WTC11 (cell line): ENCODE measurements around the gene PTH1R. TPM values are rescaled to one million over a fixed set of nuclear protein-coding genes. Genes with fewer than 3 reads are reported as not detected.

Experiments
- ATAC-seq: fragments of 200-7000 bp; cut with Tn5 transposase; 2 replicates; pipeline ENCODE4 v1.10.0; 2021; ENCODE audit warnings: mild to moderate bottlenecking, moderate library complexity
- CTCF ChIA-PET: fragments of 300-600 bp; sonication (Branson Sonifier 250); formaldehyde crosslinking; loops from one replicate; lab custom pipeline; 2021; ENCODE audit warnings: antibody characterized with exemption; lab: Charles Lee
- POLR2A ChIA-PET: fragments of 350-600 bp; sonication (Branson Sonifier 250); formaldehyde crosslinking; loops from one replicate; lab custom pipeline; 2021; ENCODE audit warnings: antibody characterized with exemption; lab: Charles Lee
- DNase-seq: peaks from one replicate; pipeline ENCODE4 v3.0.0; 2021; ENCODE audit warnings: low spot score
- H3K27ac Mint-ChIP-seq: 2 replicates; pipeline ENCODE4 v1.8.0; 2021; ENCODE audit warnings: mixed read lengths
- H3K27me3 Mint-ChIP-seq: 2 replicates; pipeline ENCODE4 v1.8.0; 2021; ENCODE audit warnings: low read depth, mild to moderate bottlenecking, moderate library complexity, mixed read lengths
- H3K36me3 Mint-ChIP-seq: 2 replicates; pipeline ENCODE4 v1.8.0; 2021; ENCODE audit warnings: mixed read lengths
- H3K4me1 Mint-ChIP-seq: 2 replicates; pipeline ENCODE4 v1.8.0; 2022; ENCODE audit warnings: mixed read lengths
- H3K4me3 Mint-ChIP-seq: 2 replicates; pipeline ENCODE4 v1.8.0; 2021; ENCODE audit warnings: mild to moderate bottlenecking, moderate library complexity, mixed read lengths
- H3K9me3 Mint-ChIP-seq: 2 replicates; pipeline ENCODE4 v1.8.0; 2021; ENCODE audit warnings: mixed read lengths
- AR ChIP-seq: fragments of 250-450 bp; sonication (Bioruptor Pico); IDR thresholded peaks from 2 replicates; pipeline ENCODE4 v1.9.0; 2021; ENCODE audit warnings: mild to moderate bottlenecking
- CREB1 ChIP-seq: sonication (generic); formaldehyde crosslinking; IDR thresholded peaks from 2 replicates; pipeline ENCODE4 v1.8.0; 2023; ENCODE audit warnings: mild to moderate bottlenecking, missing genetic modification reagents
- CREM ChIP-seq: sonication (generic); formaldehyde crosslinking; IDR thresholded peaks from 2 replicates; pipeline ENCODE4 v1.8.1; 2022; ENCODE audit warnings: mild to moderate bottlenecking, missing genetic modification reagents, moderate library complexity
- E2F5 ChIP-seq: sonication (generic); formaldehyde crosslinking; IDR thresholded peaks from 2 replicates; pipeline ENCODE4 v1.8.1; 2022; ENCODE audit warnings: mild to moderate bottlenecking, moderate library complexity, missing genetic modification reagents
- GABPB1 ChIP-seq: sonication (generic); formaldehyde crosslinking; IDR thresholded peaks from 2 replicates; pipeline ENCODE4 v1.8.1; 2023; ENCODE audit warnings: mild to moderate bottlenecking, missing genetic modification reagents
- GRHL2 ChIP-seq: fragments of 250-450 bp; sonication (Bioruptor Pico); IDR thresholded peaks from 2 replicates; pipeline ENCODE4 v1.8.0; 2022; ENCODE audit warnings: mild to moderate bottlenecking, moderate library complexity; ENCODE audit not compliant: insufficient replicate concordance, severe bottlenecking
- GTF2I ChIP-seq: fragments of 250-450 bp; sonication (Bioruptor Pico); conservative IDR thresholded peaks from 2 replicates; pipeline ENCODE4 v1.4.0; 2021; ENCODE audit warnings: mild to moderate bottlenecking
- NR1H2 ChIP-seq: sonication (generic); formaldehyde crosslinking; IDR thresholded peaks from 2 replicates; pipeline ENCODE4 v1.9.0; 2021; ENCODE audit warnings: mild to moderate bottlenecking, moderate library complexity, missing genetic modification reagents
- SOX15 ChIP-seq: fragments of 250-450 bp; sonication (Bioruptor Pico); IDR thresholded peaks from 2 replicates; pipeline ENCODE4 v1.9.0; 2021; ENCODE audit warnings: mild to moderate bottlenecking
- TCF7 ChIP-seq: sonication (generic); formaldehyde crosslinking; IDR thresholded peaks from 2 replicates; pipeline ENCODE4 v1.8.0; 2022; ENCODE audit warnings: mild to moderate bottlenecking, low read depth, missing genetic modification reagents, moderate library complexity
- TP53 ChIP-seq: sonication (generic); formaldehyde crosslinking; IDR thresholded peaks from 2 replicates; pipeline ENCODE4 v1.8.1; 2023; ENCODE audit warnings: mild to moderate bottlenecking, missing genetic modification reagents
- ZBTB21 ChIP-seq: sonication (generic); formaldehyde crosslinking; IDR thresholded peaks from 2 replicates; pipeline ENCODE4 v1.8.1; 2023; ENCODE audit warnings: mild to moderate bottlenecking, missing genetic modification reagents, borderline replicate concordance
- ZNF317 ChIP-seq: sonication (generic); formaldehyde crosslinking; IDR thresholded peaks from 2 replicates; pipeline ENCODE4 v1.8.1; 2023; ENCODE audit warnings: low read depth, mild to moderate bottlenecking, moderate library complexity, missing genetic modification reagents, borderline replicate concordance
- ZNF532 ChIP-seq: fragments of 250-450 bp; sonication (Bioruptor Pico); IDR thresholded peaks from 2 replicates; pipeline ENCODE4 v1.9.0; 2021; ENCODE audit warnings: mild to moderate bottlenecking, borderline replicate concordance
- ZSCAN18 ChIP-seq: fragments of 250-450 bp; sonication (Bioruptor Pico); IDR thresholded peaks from 2 replicates; pipeline ENCODE4 v2.1.2; 2022; ENCODE audit warnings: mild to moderate bottlenecking, moderate library complexity
- total RNA-seq: library from RNA; stranded (reverse); gene quantifications from 3 replicates; pipeline ENCODE4 v1.2.3, GENCODE V29; 2021
- TF ChIP-seq, protein P1 (sequence below): sonication (generic); formaldehyde crosslinking; IDR thresholded peaks from 2 replicates; pipeline ENCODE4 v1.8.0; 2023; ENCODE audit warnings: mild to moderate bottlenecking, missing genetic modification reagents
- TF ChIP-seq, protein P2 (sequence below): fragments of 250-450 bp; sonication (Bioruptor Pico); IDR thresholded peaks from 2 replicates; pipeline ENCODE4 v1.9.0; 2021; ENCODE audit warnings: moderate library complexity, mild to moderate bottlenecking, inconsistent platforms, borderline replicate concordance
- TF ChIP-seq, protein P3 (sequence below): sonication (generic); formaldehyde crosslinking; conservative IDR thresholded peaks from 2 replicates; pipeline ENCODE4 v1.8.1; 2023; ENCODE audit warnings: mild to moderate bottlenecking, low read depth, missing genetic modification reagents, moderate library complexity
- TF ChIP-seq, protein P4 (sequence below): fragments of 250-450 bp; sonication (Bioruptor Pico); IDR thresholded peaks from 2 replicates; pipeline ENCODE4 v1.8.0; 2021; ENCODE audit warnings: mild to moderate bottlenecking

Gene PTH1R
- total RNA-seq, 1 experiment from 2014 or later: 12.0 TPM

DNA sequence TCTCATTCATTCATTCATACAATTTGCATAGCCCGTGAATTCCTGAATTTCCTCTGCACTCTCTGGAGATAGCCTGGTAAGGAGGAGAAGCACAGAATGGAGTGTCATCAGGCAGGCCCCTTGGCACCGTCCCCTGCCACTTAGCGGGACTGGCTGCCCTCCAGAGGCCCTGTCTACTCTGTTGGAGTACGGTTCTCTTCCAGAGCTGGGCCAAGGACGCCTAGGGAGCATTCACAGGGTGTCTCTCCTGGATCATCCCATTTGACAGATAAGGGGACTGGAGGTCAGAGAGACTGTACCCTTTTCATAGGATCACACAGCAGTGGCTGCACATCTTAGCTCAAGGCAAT lies 48.0 kb downstream of the PTH1R start (continued):
- no peak for TF ChIP-seq ZNF532 (CRISPR knock-in tag)
- TF ChIP-seq ZNF317 (CRISPR knock-in tag): no peak
- no peak for TF ChIP-seq GRHL2

DNA sequence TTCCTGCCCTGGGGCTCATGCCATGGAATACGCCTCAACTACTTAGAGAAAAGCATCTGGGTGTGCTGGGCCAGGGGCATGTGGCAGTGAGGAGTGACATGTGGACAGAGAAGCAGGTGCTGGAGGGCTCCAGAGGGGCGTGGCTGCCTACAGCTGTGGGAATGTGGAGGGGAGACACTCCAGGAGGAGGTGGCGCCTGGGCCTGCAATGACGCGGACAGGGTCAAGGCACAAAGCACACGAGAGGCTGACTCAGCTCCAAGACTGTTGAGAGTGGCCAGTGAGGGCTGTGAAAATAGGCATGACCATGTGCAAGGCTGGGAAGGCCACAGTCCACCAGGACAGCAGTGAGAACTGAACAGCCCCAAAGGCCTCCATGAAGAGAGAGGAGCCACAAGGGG lies 48.5 kb downstream of the PTH1R start:
- Mint-ChIP-seq H3K4me3 (no peak overlapping the region), H3K9me3 (no peaks in the 10 kb centered on the region), H3K4me1 (0 out of 2 replicates have a peak, but pooled peaks cover 4% of the 10 kb centered on the region), H3K27ac (no peak overlapping the region), H3K36me3 (peaks cover 34% of the 10 kb centered on the region), H3K27me3 (no peaks in the 10 kb centered on the region)
- ATAC-seq (no peak), DNase-seq (no peak)
- POLR2A ChIA-PET: no interaction called here
- CTCF ChIA-PET: interaction anchor here (1.3 kb wide), 1 partner anchor 9 kb away, joined by 3 read pairs; no protein-coding TSS in a partner anchor
- TF ChIP-seq GRHL2: no peak
- TF ChIP-seq, protein P1, sequence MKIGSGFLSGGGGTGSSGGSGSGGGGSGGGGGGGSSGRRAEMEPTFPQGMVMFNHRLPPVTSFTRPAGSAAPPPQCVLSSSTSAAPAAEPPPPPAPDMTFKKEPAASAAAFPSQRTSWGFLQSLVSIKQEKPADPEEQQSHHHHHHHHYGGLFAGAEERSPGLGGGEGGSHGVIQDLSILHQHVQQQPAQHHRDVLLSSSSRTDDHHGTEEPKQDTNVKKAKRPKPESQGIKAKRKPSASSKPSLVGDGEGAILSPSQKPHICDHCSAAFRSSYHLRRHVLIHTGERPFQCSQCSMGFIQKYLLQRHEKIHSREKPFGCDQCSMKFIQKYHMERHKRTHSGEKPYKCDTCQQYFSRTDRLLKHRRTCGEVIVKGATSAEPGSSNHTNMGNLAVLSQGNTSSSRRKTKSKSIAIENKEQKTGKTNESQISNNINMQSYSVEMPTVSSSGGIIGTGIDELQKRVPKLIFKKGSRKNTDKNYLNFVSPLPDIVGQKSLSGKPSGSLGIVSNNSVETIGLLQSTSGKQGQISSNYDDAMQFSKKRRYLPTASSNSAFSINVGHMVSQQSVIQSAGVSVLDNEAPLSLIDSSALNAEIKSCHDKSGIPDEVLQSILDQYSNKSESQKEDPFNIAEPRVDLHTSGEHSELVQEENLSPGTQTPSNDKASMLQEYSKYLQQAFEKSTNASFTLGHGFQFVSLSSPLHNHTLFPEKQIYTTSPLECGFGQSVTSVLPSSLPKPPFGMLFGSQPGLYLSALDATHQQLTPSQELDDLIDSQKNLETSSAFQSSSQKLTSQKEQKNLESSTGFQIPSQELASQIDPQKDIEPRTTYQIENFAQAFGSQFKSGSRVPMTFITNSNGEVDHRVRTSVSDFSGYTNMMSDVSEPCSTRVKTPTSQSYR (CRISPR knock-in tag): no peak
- TF ChIP-seq E2F5 (CRISPR knock-in tag): no peak
- TF ChIP-seq ZBTB21 (CRISPR knock-in tag): no peak
- TF ChIP-seq SOX15 (CRISPR knock-in tag): no peak
- TF ChIP-seq TCF7: no peak
- TF ChIP-seq, protein P2, sequence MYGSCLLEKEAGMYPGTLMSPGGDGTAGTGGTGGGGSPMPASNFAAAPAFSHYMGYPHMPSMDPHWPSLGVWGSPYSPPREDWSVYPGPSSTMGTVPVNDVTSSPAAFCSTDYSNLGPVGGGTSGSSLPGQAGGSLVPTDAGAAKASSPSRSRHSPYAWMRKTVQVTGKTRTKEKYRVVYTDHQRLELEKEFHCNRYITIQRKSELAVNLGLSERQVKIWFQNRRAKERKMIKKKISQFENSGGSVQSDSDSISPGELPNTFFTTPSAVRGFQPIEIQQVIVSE (CRISPR knock-in tag): no peak
- no peak for TF ChIP-seq TP53 (CRISPR knock-in tag)
- TF ChIP-seq GABPB1 (CRISPR knock-in tag): no peak
- no peak for TF ChIP-seq CREM (CRISPR knock-in tag)
- TF ChIP-seq GTF2I (CRISPR knock-in tag): no peak
- TF ChIP-seq CREB1: no peak
- no peak for TF ChIP-seq AR (CRISPR knock-in tag)
- TF ChIP-seq NR1H2 (CRISPR knock-in tag): no peak
- no peak for TF ChIP-seq ZSCAN18
- TF ChIP-seq, protein P3, sequence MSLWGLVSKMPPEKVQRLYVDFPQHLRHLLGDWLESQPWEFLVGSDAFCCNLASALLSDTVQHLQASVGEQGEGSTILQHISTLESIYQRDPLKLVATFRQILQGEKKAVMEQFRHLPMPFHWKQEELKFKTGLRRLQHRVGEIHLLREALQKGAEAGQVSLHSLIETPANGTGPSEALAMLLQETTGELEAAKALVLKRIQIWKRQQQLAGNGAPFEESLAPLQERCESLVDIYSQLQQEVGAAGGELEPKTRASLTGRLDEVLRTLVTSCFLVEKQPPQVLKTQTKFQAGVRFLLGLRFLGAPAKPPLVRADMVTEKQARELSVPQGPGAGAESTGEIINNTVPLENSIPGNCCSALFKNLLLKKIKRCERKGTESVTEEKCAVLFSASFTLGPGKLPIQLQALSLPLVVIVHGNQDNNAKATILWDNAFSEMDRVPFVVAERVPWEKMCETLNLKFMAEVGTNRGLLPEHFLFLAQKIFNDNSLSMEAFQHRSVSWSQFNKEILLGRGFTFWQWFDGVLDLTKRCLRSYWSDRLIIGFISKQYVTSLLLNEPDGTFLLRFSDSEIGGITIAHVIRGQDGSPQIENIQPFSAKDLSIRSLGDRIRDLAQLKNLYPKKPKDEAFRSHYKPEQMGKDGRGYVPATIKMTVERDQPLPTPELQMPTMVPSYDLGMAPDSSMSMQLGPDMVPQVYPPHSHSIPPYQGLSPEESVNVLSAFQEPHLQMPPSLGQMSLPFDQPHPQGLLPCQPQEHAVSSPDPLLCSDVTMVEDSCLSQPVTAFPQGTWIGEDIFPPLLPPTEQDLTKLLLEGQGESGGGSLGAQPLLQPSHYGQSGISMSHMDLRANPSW (CRISPR knock-in tag): no peak
- TF ChIP-seq, protein P4, sequence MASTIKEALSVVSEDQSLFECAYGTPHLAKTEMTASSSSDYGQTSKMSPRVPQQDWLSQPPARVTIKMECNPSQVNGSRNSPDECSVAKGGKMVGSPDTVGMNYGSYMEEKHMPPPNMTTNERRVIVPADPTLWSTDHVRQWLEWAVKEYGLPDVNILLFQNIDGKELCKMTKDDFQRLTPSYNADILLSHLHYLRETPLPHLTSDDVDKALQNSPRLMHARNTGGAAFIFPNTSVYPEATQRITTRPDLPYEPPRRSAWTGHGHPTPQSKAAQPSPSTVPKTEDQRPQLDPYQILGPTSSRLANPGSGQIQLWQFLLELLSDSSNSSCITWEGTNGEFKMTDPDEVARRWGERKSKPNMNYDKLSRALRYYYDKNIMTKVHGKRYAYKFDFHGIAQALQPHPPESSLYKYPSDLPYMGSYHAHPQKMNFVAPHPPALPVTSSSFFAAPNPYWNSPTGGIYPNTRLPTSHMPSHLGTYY: no peak
